Upper lobe of left lung (tissue), 6 donors: ENCODE data around the gene TNNT3. TPM values are rescaled to one million over a fixed set of nuclear protein-coding genes. Genes with fewer than 3 reads are reported as not detected.

Experiments used
- ATAC-seq, 2 donors: fragments of 200-7000 bp; cut with Tn5 transposase; one replicate each; pipeline ENCODE4 v1.9.1; 2022; ENCODE audit warnings: mild to moderate bottlenecking in 2 of 2, moderate library complexity in 2 of 2; ENCODE audit not compliant: low FRiP score in 2 of 2
- DNase-seq, 2 donors: peaks; one replicate each; pipeline ENCODE4 v3.0.0-alpha.2; 2019 to 2020
- H3K27ac ChIP-seq, 4 donors: fragments of 200-600 bp; sonication (generic); one replicate each; pipeline ENCODE4 v1.5.1; 2016 to 2019
- H3K27me3 ChIP-seq, 4 donors: fragments of 200-600 bp; sonication (generic); one replicate each; pipeline ENCODE4 v1.5.1; 2017 to 2019
- H3K36me3 ChIP-seq, 4 donors: fragments of 200-600 bp; sonication (generic); one replicate each; pipeline ENCODE4 v1.5.1; 2016 to 2019
- H3K4me1 ChIP-seq, 4 donors: fragments of 200-600 bp; sonication (generic); one replicate each; pipeline ENCODE4 v1.5.1; 2018 to 2019
- H3K4me3 ChIP-seq, 4 donors: fragments of 200-600 bp; sonication (generic); one replicate each; pipeline ENCODE4 v1.5.1; 2017 to 2019; ENCODE audit warnings: mild to moderate bottlenecking in 2 of 4, moderate library complexity in 1 of 4
- H3K9me3 ChIP-seq, 4 donors: fragments of 200-600 bp; sonication (generic); one replicate each; pipeline ENCODE4 v1.5.1; 2018 to 2019
- EP300 ChIP-seq, 4 donors: sonication (generic); formaldehyde crosslinking; IDR thresholded peaks; one replicate each; pipeline ENCODE4 v1.5.1; 2017; ENCODE audit warnings: antibody characterized with exemption in 4 of 4, control low read depth in 2 of 4
- POLR2A ChIP-seq, 4 donors: fragments of 450-650 bp; IDR thresholded peaks; one replicate each; pipeline ENCODE4 v1.5.1; 2016 to 2017; ENCODE audit warnings: antibody characterized with exemption in 4 of 4, mild to moderate bottlenecking in 2 of 4
- POLR2AphosphoS5 ChIP-seq, 2 donors: sonication (generic); formaldehyde crosslinking; IDR thresholded peaks; one replicate each; pipeline ENCODE4 v1.5.1; 2017; ENCODE audit warnings: antibody characterized with exemption in 2 of 2
- WGBS, 2 donors: methylation state at CpG; one replicate each; pipeline ENCODE4 v1.1.5; 2017 to 2018; 5-methylcytosine and 5-hydroxymethylcytosine counted together
- total RNA-seq, 6 donors: library from RNA; depleted of rRNA in 4 of 6; stranded (reverse); fragments of >200 nt in 4 of 6; gene quantifications; one replicate each; pipeline versions ENCODE4 v1.1.0 to v1.2.1, GENCODE V29; 2016 to 2021
- TF ChIP-seq, protein P1 (sequence below), 6 experiments: fragments of 450-650 bp in 4 of 6; fragments of 200-600 bp in 2 of 6; sonication (generic) in 2 of 6; IDR thresholded peaks; one replicate each; pipeline ENCODE4 v1.5.1; 2016 to 2019; ENCODE audit warnings: antibody characterized with exemption in 6 of 6
- donor health status: DM: no; HTN: no; CAD: no; lungs with moderate emphysema.
- donor health status: DM: no; HTN: yes; CAD: no; lungs with severe emphysema.

TNNT3 gene
- total RNA-seq, 6 donors from 2014 or later = 1.1 to 13.1 (median 2.4) TPM; not detected in 1

- H3K4me3 ChIP-seq = no peak overlapping the region
- 93 to 97% methylated on average over 11 of the region's 11 CpGs for WGBS, 2 donors
- no peak for ATAC-seq
Measured at GRCh38 chr11:1894759-1895158, 24.7 kb upstream of the TNNT3 start.

GRCh38 chr11:1896468-1896867 lies 23.0 kb upstream of the TNNT3 start:
- DNase-seq (no peak), ATAC-seq (no peak)
- Histone ChIP-seq H3K27ac (no peak overlapping the region), H3K4me1 (no peaks in the 10 kb centered on the region), H3K9me3 (no peaks in the 10 kb centered on the region), H3K36me3 (no peaks in the 10 kb centered on the region), H3K27me3 (no peaks in the 10 kb centered on the region), H3K4me3 (peak overlapping the region in 1 of 4 donors; percentile 21)
- WGBS, 2 donors = 44 to 49% methylated on average over 10 of the region's 10 CpGs
- TF ChIP-seq EP300 (IDR thresholded peaks at IDR 0.05) (no peak), POLR2AphosphoS5 (IDR thresholded peaks at IDR 0.05) (no peak), POLR2A (IDR thresholded peaks at IDR 0.05) (no peak)
- TF ChIP-seq, protein P1, sequence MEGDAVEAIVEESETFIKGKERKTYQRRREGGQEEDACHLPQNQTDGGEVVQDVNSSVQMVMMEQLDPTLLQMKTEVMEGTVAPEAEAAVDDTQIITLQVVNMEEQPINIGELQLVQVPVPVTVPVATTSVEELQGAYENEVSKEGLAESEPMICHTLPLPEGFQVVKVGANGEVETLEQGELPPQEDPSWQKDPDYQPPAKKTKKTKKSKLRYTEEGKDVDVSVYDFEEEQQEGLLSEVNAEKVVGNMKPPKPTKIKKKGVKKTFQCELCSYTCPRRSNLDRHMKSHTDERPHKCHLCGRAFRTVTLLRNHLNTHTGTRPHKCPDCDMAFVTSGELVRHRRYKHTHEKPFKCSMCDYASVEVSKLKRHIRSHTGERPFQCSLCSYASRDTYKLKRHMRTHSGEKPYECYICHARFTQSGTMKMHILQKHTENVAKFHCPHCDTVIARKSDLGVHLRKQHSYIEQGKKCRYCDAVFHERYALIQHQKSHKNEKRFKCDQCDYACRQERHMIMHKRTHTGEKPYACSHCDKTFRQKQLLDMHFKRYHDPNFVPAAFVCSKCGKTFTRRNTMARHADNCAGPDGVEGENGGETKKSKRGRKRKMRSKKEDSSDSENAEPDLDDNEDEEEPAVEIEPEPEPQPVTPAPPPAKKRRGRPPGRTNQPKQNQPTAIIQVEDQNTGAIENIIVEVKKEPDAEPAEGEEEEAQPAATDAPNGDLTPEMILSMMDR (IDR thresholded peaks at IDR 0.05) = no peak

More at GRCh38 chr11:1894759-1895158, 24.7 kb upstream of the TNNT3 start:
- Histone ChIP-seq H3K27me3 (no peaks in the 10 kb centered on the region), H3K9me3 (no peaks in the 10 kb centered on the region), H3K36me3 (no peaks in the 10 kb centered on the region), H3K4me1 (no peaks in the 10 kb centered on the region), H3K27ac (no peak overlapping the region)
- TF ChIP-seq EP300 (IDR thresholded peaks at IDR 0.05) = no peak
- TF ChIP-seq POLR2A (IDR thresholded peaks at IDR 0.05) = no peak
- TF ChIP-seq POLR2AphosphoS5 (IDR thresholded peaks at IDR 0.05) = no peak
- TF ChIP-seq, protein P1 (IDR thresholded peaks at IDR 0.05) = no peak
- no peak for DNase-seq

- ATAC-seq = peak in 1 of 2 donors; percentile 48
- Histone ChIP-seq H3K4me1 (no peaks in the 10 kb centered on the region), H3K27me3 (no peaks in the 10 kb centered on the region), H3K4me3 (peak overlapping the region in 2 of 4 donors; percentile 15 to 21), H3K9me3 (no peaks in the 10 kb centered on the region), H3K36me3 (no peaks in the 10 kb centered on the region), H3K27ac (no peak overlapping the region)
- TF ChIP-seq EP300 (IDR thresholded peaks at IDR 0.05) = no peak
- TF ChIP-seq, protein P1 (IDR thresholded peaks at IDR 0.05) = no peak
- no peak for TF ChIP-seq POLR2A (IDR thresholded peaks at IDR 0.05)
- TF ChIP-seq POLR2AphosphoS5 (IDR thresholded peaks at IDR 0.05) = no peak
- 64 to 66% methylated on average over 12 of the region's 12 CpGs for WGBS, 2 donors
- DNase-seq = no peak
Measured at GRCh38 chr11:1896923-1897322, 22.6 kb upstream of the TNNT3 start.

GRCh38 chr11:1899090-1899489 lies 20.4 kb upstream of the TNNT3 start:
- no peaks in the 10 kb centered on the region for H3K36me3 ChIP-seq
- H3K9me3 ChIP-seq = no peaks in the 10 kb centered on the region
- DNase-seq (no peak), ATAC-seq (no peak)
- H3K4me3 ChIP-seq = no peak overlapping the region
- H3K27ac ChIP-seq = no peak overlapping the region
- 88 to 90% methylated on average over 4 of the region's 4 CpGs for WGBS, 2 donors
- no peak for TF ChIP-seq POLR2AphosphoS5 (IDR thresholded peaks at IDR 0.05)
- TF ChIP-seq, protein P1 (IDR thresholded peaks at IDR 0.05) = no peak
- no peak for TF ChIP-seq EP300 (IDR thresholded peaks at IDR 0.05)
- TF ChIP-seq POLR2A (IDR thresholded peaks at IDR 0.05) = no peak
- no peaks in the 10 kb centered on the region for H3K27me3 ChIP-seq
- no peaks in the 10 kb centered on the region for H3K4me1 ChIP-seq

DNA sequence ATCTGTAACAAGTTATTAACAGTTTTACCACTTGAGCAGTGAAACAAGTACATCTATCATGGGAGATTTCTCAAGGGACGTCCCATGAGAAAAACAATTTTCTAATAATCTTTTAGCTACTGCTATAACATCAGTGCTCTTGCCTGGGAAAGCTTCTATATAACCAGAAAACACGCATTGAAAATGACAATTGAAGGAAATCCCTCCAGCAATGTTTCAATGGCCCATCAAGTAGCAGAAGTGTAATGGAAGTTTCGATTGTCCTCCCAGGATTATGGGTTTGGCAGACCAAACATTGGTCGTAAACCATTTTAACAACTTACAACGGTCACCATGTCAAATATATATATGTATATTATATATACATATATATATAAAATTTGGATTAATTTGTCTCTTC lies 19.8 kb upstream of the TNNT3 start:
- WGBS, 2 donors = 77 to 86% methylated on average over 5 of the region's 5 CpGs
- no peak overlapping the region for H3K4me3 ChIP-seq
- no peak overlapping the region for H3K27ac ChIP-seq
- no peaks in the 10 kb centered on the region for H3K4me1 ChIP-seq
- TF ChIP-seq POLR2A (IDR thresholded peaks at IDR 0.05) (no peak), POLR2AphosphoS5 (IDR thresholded peaks at IDR 0.05) (no peak)
- no peaks in the 10 kb centered on the region for H3K36me3 ChIP-seq
- ATAC-seq (no peak), DNase-seq (no peak)
- no peaks in the 10 kb centered on the region for H3K9me3 ChIP-seq
- no peaks in the 10 kb centered on the region for H3K27me3 ChIP-seq
